ENCODE measurements around the gene JAML. TPM values are rescaled to one million over a fixed set of nuclear protein-coding genes. Genes with fewer than 3 reads are reported as not detected.

The JAML gene
- total RNA-seq, 1 donor: not detected

DNA sequence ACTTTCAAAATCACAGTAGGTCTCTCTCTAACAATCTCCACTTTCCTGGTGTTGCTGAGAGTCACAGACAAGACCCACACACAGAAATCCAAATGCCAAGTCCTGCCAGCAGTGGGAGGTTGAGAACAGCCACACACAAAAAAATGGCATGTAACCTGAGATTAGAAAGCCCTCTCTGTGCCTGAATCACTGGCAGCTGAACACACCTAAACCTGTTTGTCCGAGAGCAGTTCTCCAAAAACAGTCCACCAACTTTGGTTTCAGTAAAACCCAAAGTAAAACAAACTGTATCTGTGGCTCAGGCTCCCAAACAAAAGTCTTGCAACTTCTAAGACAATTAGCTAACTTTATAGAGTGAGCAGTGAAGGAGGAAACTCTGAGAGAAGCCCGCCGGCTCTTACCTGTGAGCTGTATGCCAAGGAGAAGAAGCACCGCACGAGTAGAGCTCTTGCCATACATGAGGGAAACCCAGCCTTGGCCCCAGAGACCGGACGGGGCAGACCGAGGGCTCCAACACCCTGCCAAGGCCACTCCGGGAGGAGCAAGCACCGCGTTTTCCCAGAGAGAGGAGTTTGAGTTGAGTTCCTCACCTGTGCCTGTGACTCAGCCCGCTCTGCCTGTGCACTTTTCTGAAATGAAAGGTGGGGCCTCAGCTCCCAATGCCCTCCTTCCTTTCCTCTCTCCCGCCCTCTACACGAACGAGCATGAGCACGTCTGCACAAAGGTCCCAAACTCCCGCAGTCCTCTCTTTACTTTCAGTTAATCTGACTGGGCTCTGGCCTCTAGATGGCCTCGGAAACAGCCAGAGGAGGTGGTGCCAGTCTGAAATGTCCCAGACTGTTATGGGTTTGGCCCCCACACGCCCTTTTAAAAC, 39.1 kb upstream of the JAML start, which contains the start of gene MPZL2:
Gene MPZL2, minus strand, starts transcription at position 603 of the 874 bp plus-strand sequence. Its CDS starts 144 bp downstream, at position 459.
- TF ChIP-seq, protein P1, sequence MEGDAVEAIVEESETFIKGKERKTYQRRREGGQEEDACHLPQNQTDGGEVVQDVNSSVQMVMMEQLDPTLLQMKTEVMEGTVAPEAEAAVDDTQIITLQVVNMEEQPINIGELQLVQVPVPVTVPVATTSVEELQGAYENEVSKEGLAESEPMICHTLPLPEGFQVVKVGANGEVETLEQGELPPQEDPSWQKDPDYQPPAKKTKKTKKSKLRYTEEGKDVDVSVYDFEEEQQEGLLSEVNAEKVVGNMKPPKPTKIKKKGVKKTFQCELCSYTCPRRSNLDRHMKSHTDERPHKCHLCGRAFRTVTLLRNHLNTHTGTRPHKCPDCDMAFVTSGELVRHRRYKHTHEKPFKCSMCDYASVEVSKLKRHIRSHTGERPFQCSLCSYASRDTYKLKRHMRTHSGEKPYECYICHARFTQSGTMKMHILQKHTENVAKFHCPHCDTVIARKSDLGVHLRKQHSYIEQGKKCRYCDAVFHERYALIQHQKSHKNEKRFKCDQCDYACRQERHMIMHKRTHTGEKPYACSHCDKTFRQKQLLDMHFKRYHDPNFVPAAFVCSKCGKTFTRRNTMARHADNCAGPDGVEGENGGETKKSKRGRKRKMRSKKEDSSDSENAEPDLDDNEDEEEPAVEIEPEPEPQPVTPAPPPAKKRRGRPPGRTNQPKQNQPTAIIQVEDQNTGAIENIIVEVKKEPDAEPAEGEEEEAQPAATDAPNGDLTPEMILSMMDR (IDR thresholded peaks at IDR 0.05; ENCODE audit: insufficient read depth, low read depth, low read length): no peak
- DNase-seq (ENCODE audit: low read depth): no peak
- peak within 1 kb of the TSS; percentile 22 for H3K4me3 ChIP-seq (ENCODE audit: low read depth, low read length)

DNA sequence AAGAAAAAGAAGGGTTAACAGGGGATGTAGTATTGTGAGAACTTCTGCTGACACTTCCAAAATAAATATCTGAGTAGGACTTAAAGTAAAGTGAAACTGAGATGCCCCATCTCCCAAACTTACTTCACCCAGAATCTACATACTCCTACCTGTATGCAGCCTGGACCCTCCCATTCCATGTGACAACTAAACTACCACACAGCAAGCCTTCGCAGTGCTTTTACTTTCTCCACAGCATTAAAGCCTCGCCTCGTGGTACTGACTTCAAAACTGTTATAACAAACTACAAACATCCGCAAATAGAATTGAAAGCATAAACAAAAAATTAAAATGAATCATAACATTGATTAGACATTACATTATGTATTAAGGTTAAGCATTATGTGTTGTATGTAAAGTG, 38.3 kb upstream of the JAML start:
- no peak for DNase-seq (ENCODE audit: low read depth)
- no peak overlapping the region for H3K4me3 ChIP-seq (ENCODE audit: low read depth, low read length)
- TF ChIP-seq, protein P1 (IDR thresholded peaks at IDR 0.05; ENCODE audit: insufficient read depth, low read depth, low read length): no peak

DNA sequence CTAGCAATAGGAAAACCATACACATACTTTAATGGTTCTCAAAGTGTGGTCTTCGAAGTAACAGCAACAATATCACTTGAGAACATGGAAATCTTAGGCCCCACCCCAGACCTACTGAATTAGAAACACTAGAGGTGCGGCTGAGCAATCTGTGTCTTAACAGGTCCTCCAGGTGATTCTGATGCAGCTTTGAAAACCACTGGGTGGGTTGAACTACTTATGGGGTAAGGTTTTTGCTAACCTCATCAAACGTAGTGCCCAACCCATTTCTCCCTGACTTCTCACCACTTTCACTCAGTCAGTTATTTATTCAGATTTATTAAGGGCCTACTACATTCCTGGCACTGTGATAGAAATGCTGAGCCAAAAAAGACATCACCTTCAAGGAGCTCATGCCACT, 35.5 kb upstream of the JAML start:
- H3K4me3 ChIP-seq (ENCODE audit: low read depth, low read length): no peak overlapping the region
- DNase-seq (ENCODE audit: low read depth): no peak
- TF ChIP-seq, protein P1 (IDR thresholded peaks at IDR 0.05; ENCODE audit: insufficient read depth, low read depth, low read length): no peak

DNA sequence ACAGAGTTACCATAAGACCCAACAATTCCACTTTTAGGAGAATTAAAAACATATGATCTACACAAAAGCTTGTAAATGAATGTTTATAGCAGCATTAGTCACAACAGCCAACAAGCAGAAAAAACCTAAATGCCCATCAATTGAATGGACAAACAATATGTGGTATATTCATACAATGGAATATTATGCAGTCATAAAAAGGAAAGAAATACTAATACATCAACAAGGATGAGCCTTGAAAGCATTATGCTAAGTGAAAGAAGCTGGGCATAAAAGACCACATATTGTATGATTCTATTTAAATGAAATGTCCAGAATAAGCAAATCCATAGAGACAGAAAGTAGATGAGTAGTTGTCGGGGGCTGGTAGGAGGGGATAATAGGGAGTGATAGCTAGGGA, 34.3 kb upstream of the JAML start:
- TF ChIP-seq, protein P1 (IDR thresholded peaks at IDR 0.05; ENCODE audit: insufficient read depth, low read depth, low read length): no peak
- H3K4me3 ChIP-seq (ENCODE audit: low read depth, low read length): no peak overlapping the region
- DNase-seq (ENCODE audit: low read depth): no peak

DNA sequence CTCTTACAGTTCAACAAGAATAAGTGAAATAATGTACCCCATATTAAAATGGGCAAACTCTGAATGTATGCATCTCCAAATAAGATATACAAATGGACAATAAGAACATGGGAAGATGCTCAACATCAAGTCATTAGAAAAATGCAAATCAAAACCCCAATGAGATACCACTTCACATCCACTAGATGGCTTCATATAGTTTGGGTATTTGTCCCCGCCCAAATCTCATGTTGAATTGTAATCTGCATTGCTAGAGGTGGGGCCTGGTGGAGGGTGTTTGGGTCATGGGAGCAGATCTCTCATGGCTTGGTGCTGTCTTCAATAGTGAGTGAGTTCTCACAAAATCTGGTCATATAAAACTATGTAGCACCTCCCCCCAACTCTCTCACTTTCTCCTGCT, 33.6 kb upstream of the JAML start:
- no peak overlapping the region for H3K4me3 ChIP-seq (ENCODE audit: low read depth, low read length)
- no peak for DNase-seq (ENCODE audit: low read depth)
- TF ChIP-seq, protein P1 (IDR thresholded peaks at IDR 0.05; ENCODE audit: insufficient read depth, low read depth, low read length): peak; percentile 22

DNA sequence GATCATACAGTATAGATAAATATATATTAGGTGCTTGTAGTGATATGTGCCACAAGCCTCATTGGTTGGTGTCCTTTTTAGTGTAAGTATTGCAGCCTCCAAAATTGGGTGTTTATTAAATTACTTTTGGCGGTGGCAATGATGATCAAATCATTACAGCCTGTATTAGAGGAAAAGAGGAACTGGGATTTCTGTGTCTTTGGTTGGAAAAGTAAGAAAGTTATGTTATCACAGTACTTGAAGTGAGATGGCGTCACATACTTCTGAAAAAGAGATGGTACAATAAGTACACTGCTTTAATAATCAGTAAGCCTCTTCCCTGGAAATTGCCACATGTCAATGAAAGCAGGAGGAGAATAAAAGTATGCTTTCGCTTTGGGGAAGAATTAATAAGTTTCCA, 27.9 kb upstream of the JAML start:
- DNase-seq (ENCODE audit: low read depth): no peak
- no peak overlapping the region for H3K4me3 ChIP-seq (ENCODE audit: low read depth, low read length)
- TF ChIP-seq, protein P1 (IDR thresholded peaks at IDR 0.05; ENCODE audit: insufficient read depth, low read depth, low read length): no peak

All from fibroblast of villous mesenchyme (primary cell).